Stimulated activated naive CD8-positive, alpha-beta T cell treated with anti-CD3 and anti-CD28 coated beads, Interleukin-15, amount 100 ng/mL, for 72 hours (primary cell): ENCODE results near the gene GABRG3.

Experiments
- ATAC-seq: fragments of 150-1000 bp; cut with Tn5 transposase; 2 replicates; pipeline ENCODE4 v1.10.0; 2021; ENCODE audit warnings: mild to moderate bottlenecking, moderate library complexity
- DNase-seq, 2 donors: peaks; one replicate each; pipeline ENCODE4 v3.0.0; 2021 to 2022
- H3K27ac Mint-ChIP-seq, 2 donors: one replicate each; pipeline ENCODE4 v1.8.0; 2022; ENCODE audit warnings: mild to moderate bottlenecking in 2 of 2, mixed read lengths in 2 of 2, moderate library complexity in 2 of 2
- H3K27me3 Mint-ChIP-seq: one replicate; pipeline ENCODE4 v1.8.0; 2022; ENCODE audit warnings: mixed read lengths
- H3K4me1 Mint-ChIP-seq: one replicate; pipeline ENCODE4 v1.8.0; 2022; ENCODE audit warnings: mild to moderate bottlenecking, mixed read lengths
- H3K4me3 Mint-ChIP-seq, 2 donors: one replicate each; pipeline ENCODE4 v1.8.0; 2022; ENCODE audit warnings: mild to moderate bottlenecking in 2 of 2, mixed read lengths in 2 of 2, moderate library complexity in 1 of 2
- H3K9me3 Mint-ChIP-seq, 2 donors: one replicate each; pipeline ENCODE4 v1.8.0; 2022; ENCODE audit warnings: mixed read lengths in 2 of 2

GABRG3 gene

DNA sequence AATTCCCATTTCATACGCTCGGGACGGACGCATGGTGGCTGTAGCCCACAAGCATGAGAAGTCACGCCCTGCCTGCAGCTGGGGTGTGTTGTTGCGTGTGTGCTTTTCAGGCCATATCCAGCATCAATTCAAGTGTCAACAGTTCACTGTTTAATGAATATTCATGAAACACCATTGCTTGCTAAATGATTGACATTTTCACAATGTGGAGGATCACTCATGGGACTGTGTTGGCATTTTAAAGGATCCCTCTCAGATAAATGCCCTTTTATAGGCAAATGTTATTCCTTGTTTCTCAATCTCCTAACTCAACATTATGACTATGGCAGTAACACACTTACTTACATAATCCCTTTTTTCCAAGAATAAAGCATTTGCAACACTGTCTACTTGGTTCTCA, 511.3 kb downstream of the GABRG3 start:
- H3K4me1 Mint-ChIP-seq, result no peaks in the 10 kb centered on the region
- H3K4me3 Mint-ChIP-seq, result no peak overlapping the region
- H3K27ac Mint-ChIP-seq, result no peak overlapping the region
- no peaks in the 10 kb centered on the region for H3K27me3 Mint-ChIP-seq
- ATAC-seq (no peak), DNase-seq (no peak)
- peaks cover 0 to 8% of the 10 kb centered on the region in 2 donors for H3K9me3 Mint-ChIP-seq

DNA sequence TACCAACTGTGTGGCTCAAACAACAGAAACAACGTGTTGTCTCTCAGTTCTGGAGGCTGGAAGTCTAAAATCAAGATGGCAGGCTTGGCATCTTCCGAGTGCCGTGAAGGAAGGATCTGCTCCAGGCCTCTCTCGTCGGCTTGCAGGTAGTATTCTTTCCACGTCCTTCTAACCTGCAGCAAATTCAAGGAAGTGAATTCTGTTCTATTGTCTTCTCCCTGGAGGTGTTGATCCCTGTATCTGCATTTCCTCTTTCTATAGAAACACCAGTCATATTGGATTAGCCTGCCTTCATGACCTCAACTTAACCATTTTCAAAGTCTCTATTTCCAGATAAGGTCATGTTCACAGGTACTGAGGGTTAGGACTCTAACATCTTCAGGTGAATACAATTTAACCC, 512.1 kb downstream of the GABRG3 start:
- Mint-ChIP-seq H3K27ac (no peak overlapping the region), H3K9me3 (peaks cover 0 to 8% of the 10 kb centered on the region in 2 donors), H3K4me3 (no peak overlapping the region), H3K4me1 (no peaks in the 10 kb centered on the region), H3K27me3 (no peaks in the 10 kb centered on the region)
- ATAC-seq (no peak), DNase-seq (no peak)

DNA sequence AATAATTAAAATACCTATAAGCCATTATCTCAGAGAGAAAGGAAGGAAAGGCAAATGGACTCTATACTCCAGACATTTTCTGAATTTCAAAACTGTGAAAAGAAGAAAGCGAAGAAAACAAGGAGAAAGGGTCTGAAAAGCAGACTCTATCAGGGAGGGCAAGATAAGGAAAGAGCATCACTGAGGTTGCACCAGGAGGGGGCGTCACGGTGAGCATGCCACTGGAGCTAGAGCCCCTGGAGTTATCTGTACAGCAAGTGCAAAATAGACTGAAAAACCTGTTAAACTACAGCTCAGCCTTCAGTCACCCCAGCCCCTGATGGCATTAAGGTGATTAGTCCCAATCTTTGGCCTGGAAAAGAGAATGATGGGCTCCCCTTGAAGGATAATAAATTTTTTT, 514.3 kb downstream of the GABRG3 start:
- H3K27me3 Mint-ChIP-seq, result no peaks in the 10 kb centered on the region
- no peak overlapping the region for H3K27ac Mint-ChIP-seq
- DNase-seq (no peak), ATAC-seq (no peak)
- H3K9me3 Mint-ChIP-seq, result peaks cover 0 to 17% of the 10 kb centered on the region in 2 donors
- no peaks in the 10 kb centered on the region for H3K4me1 Mint-ChIP-seq
- H3K4me3 Mint-ChIP-seq, result no peak overlapping the region

DNA sequence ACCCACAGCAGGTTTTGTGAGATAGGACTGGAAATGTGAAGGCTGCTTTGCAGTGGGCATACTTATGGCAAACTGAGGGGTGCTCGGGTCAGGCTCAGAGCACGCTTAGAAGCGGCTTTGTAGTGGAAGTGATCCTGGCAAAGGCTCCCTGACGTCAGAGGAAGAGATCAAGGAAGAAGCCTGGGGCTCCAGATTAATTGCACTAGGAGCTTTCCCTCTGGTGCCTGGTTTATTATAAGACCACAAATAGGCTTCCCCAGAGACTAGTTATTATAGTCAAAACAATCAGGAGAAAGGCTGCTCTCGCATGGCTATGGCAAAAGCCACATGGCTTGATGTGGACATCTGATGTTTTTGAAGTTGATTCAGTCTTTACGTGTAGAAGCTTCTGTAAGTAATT, 515.1 kb downstream of the GABRG3 start:
- ATAC-seq (no peak), DNase-seq (no peak)
- no peaks in the 10 kb centered on the region for H3K27me3 Mint-ChIP-seq
- H3K4me1 Mint-ChIP-seq, result no peaks in the 10 kb centered on the region
- peaks cover 0 to 17% of the 10 kb centered on the region in 2 donors for H3K9me3 Mint-ChIP-seq
- H3K4me3 Mint-ChIP-seq, result no peak overlapping the region
- no peak overlapping the region for H3K27ac Mint-ChIP-seq

DNA sequence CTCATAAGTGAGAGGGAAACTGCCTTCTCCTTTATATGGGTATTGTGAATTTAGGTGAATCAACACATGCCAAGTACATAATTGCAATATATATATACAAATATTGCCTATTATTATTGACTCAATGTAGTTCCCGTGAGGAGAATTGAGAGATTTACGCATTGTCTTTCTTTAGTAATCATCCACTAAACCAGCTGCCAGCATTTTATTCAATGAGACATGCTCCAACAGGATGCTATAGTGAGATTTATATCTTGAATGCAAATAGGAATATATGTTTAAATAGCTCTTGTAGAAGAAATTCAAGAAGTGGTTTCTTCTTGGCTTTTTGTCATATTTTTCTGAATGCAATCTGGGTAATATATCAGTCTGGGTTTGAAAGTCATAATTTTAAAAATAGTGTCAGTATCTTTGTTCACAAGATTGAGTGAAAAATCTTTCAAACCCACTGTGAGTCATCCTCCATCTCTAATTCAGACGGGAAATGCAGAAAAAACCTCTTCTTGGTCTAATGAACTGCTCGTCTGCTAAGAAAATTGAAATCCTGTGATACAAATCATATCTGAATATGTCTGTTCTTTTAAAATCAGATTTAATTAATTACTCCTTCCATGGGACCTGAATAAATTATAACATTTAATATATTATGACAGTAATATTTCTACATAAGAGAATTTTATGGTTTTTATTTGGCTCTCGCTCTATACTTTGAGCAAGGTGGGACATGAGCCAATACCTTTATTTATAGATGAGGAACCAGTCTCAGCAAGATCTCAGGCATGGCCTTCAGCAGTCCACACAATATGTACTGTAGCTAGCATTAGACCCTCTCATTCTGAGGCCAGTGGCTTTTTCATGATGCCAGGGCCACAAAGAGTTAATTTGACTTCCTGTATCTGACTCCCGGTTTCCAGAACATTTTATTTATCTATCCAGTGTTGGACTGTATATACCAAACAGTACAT, 516.0 kb downstream of the GABRG3 start:
- Mint-ChIP-seq H3K4me3 (no peak overlapping the region), H3K4me1 (no peaks in the 10 kb centered on the region), H3K27me3 (no peaks in the 10 kb centered on the region), H3K27ac (no peak overlapping the region), H3K9me3 (peaks cover 0 to 17% of the 10 kb centered on the region in 2 donors)
- ATAC-seq, result no peak
- no peak for DNase-seq

DNA sequence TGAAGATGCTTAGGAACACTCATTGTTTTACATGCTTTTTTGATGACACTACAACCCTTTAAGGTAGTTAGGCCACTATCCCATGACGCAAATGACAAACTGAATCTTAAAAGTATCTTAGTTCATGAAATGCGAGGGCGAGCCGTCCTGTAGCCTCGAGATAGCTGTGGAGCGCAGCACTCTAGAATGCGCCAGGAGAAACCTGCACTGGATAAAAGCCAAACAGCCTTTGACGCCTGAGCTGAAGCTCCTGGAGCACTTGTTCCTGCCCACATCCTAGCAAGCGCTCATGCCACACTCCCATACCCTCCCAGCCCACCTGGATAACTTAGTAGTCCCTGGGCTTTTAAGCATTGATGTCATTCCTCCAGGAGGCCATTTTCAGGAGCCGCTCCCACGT, 516.9 kb downstream of the GABRG3 start:
- no peak overlapping the region for H3K4me3 Mint-ChIP-seq
- H3K4me1 Mint-ChIP-seq, result no peaks in the 10 kb centered on the region
- H3K9me3 Mint-ChIP-seq, result peaks cover 0 to 16% of the 10 kb centered on the region in 2 donors
- no peak for DNase-seq
- no peak overlapping the region for H3K27ac Mint-ChIP-seq
- no peaks in the 10 kb centered on the region for H3K27me3 Mint-ChIP-seq
- ATAC-seq, result no peak

DNA sequence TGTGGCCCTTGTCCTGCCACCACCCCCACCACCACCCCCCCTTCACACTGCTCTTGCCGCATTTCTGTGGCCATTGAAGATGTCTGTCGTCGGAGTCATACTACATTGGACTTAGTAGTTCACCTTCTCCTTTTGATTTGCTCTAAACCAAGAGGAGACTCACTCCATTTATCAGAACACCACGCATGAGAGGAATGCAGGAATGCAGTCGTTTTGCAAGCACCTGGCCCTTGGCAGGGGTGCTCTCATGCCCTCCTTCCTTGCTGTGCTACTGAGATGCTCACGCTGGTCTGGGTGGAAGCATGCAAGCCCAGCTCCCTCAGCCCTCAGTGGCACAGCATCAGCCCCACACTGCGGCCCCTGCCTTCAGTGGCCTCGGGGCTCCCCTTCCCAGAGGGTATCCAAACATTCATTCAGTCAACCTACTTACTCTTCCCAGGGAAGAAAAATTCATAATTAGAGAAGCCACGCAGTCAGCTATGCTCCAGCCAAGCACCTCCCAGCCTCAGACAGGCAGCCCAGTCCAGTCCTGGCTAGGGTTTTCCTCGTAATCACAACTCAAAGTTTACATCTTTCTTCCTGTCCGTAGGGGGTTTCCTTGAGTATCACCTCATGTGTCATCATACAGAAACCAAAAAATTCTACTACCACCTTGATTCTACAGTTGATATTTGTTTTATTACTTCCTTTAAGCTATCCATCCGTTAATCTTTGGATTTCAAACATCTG, 520.0 kb downstream of the GABRG3 start:
- H3K4me1 Mint-ChIP-seq, result no peaks in the 10 kb centered on the region
- DNase-seq (no peak), ATAC-seq (no peak)
- H3K9me3 Mint-ChIP-seq, result peaks cover 0 to 16% of the 10 kb centered on the region in 2 donors
- no peaks in the 10 kb centered on the region for H3K27me3 Mint-ChIP-seq
- no peak overlapping the region for H3K4me3 Mint-ChIP-seq
- H3K27ac Mint-ChIP-seq, result no peak overlapping the region

DNA sequence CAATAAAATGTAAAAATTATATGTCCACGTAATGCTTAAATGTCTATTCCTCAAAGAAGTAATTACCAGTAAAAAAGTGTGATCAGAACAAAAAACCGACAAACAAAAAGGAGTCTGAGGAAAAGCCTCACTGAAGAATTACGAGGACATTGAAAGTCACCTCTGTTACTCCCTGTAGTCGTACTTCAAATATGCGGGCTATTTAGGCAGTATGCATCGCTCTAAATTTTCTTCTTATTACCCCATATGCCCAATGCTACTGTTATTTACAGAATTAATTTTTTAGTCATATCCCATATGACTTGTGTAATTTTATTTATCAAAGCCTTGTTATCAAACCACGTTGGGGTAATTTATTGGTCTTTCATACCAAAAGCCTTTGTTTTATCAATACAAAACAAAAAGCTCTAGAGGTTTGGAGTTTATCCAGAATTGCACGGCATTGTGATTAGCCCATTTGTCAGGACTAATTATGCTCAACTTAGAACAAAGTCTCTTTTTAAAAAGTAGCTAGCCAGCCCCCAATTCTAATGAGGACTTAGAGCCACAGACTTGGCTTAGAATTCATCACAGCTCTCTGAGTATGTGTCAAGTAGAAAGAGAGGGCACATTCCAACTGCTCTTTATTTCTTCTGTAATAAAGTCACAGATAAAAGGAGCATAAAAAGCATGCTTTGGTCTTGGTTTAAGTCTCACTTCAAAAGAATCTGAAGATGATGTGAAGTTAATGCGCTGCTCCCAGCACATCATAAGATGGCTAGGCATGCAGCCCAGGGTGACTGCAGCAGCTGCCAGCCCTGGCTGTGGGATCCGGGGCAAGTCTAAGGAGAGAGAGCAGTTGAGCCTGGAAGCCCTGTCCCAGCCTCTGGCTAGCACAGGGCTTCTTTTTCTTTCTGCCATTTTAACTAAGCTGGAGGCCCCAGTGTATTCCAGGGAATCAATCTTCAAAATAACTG, 521.0 kb downstream of the GABRG3 start:
- Mint-ChIP-seq H3K27me3 (no peaks in the 10 kb centered on the region), H3K27ac (no peak overlapping the region), H3K4me1 (no peaks in the 10 kb centered on the region), H3K9me3 (peaks cover 0 to 16% of the 10 kb centered on the region in 2 donors), H3K4me3 (no peak overlapping the region)
- DNase-seq (no peak), ATAC-seq (no peak)

DNA sequence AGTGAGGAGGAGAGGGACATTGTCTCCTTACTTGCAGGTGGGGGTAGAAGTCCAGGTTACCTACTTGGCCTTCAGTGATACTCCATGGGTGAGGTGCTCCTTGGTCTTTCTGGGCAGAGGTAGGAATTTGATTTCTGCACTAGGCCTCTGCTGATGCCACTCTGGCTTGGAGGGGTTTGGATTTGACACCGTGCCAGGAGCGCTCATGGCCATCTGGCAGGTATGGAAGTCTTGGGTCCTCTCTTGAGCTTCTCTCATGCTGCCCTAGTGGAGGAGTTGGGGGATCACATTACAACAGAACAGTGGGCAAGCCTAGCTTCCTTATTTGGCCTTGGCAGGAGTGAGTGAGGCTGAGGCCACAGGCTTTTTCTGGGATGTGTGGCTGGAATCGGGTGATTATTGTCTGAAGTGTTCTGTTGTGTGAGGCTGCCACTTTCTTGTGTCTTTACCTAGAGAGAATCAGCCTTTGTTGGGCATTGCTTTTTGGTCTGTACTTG, 525.0 kb downstream of the GABRG3 start:
- no peaks in the 10 kb centered on the region for H3K27me3 Mint-ChIP-seq
- H3K4me1 Mint-ChIP-seq, result no peaks in the 10 kb centered on the region
- peaks cover 0 to 14% of the 10 kb centered on the region in 2 donors for H3K9me3 Mint-ChIP-seq
- no peak overlapping the region for H3K4me3 Mint-ChIP-seq
- ATAC-seq (no peak), DNase-seq (no peak)
- no peak overlapping the region for H3K27ac Mint-ChIP-seq

DNA sequence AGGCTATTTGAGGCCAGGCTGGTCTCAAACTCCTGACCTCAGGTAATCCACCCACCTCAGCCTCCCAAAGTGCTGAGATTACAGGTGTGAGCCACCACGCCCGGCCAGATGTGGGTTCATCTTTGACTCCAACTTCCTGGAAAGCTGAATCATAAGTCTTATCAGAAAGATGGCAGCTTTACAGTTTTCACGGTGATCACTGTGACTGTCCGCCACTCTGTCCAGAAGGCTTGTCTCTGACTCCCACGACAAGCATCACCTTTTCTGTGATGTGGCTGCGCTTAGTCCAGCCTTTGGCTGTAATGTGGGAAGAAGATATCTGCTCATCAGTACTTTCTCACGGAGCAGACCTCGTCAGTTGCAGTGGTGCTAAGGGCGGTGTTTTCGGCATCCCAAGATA, 527.7 kb downstream of the GABRG3 start:
- Mint-ChIP-seq H3K4me3 (no peak overlapping the region), H3K9me3 (peaks cover 0 to 14% of the 10 kb centered on the region in 2 donors), H3K27me3 (no peaks in the 10 kb centered on the region), H3K4me1 (no peaks in the 10 kb centered on the region), H3K27ac (no peak overlapping the region)
- no peak for ATAC-seq
- no peak for DNase-seq

DNA sequence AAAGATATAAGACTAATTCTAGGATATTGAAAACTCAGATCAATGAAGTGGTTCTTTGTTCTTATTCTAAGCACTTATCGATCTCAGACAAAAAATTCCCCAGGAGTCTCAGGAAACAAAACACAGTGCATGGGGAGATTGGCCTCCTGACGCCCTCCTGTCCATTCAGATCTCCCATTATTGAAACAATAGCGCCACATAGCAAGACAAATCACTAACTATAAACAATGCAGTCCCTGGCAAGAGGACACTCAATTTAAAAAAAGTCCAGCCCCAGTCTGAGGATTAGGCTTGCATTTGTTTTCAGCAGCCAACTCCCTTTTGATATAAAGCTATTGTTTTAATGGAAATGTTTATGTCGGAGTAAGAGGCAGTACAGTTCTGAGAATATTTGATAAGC, 528.2 kb downstream of the GABRG3 start:
- ATAC-seq (no peak), DNase-seq (no peak)
- Mint-ChIP-seq H3K27ac (no peak overlapping the region), H3K4me1 (no peaks in the 10 kb centered on the region), H3K27me3 (no peaks in the 10 kb centered on the region), H3K9me3 (peaks cover 0 to 14% of the 10 kb centered on the region in 2 donors), H3K4me3 (no peak overlapping the region)

DNA sequence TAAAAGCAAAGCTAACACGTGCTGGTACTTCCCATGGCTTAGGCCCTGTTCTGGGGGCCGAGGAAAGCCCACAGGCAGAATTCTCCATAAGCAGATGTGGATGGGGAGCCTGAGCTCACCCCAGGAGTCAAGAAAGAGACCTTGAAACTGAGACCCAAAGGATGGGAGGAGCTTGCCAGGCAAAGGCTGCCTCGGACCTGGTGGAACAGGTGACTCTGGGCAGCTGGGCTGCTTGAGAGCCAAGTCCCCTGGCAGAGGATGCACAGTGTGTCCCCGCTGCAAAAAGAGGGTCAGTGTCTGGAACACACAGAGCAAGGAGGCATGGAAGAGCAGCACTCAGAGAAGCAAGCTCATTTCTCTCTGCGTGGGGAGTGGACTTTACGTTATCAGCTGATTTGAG, 528.7 kb downstream of the GABRG3 start:
- H3K4me3 Mint-ChIP-seq, result no peak overlapping the region
- no peak for ATAC-seq
- peaks cover 0 to 11% of the 10 kb centered on the region in 2 donors for H3K9me3 Mint-ChIP-seq
- no peak for DNase-seq
- H3K27me3 Mint-ChIP-seq, result no peaks in the 10 kb centered on the region
- H3K27ac Mint-ChIP-seq, result no peak overlapping the region
- H3K4me1 Mint-ChIP-seq, result no peaks in the 10 kb centered on the region

DNA sequence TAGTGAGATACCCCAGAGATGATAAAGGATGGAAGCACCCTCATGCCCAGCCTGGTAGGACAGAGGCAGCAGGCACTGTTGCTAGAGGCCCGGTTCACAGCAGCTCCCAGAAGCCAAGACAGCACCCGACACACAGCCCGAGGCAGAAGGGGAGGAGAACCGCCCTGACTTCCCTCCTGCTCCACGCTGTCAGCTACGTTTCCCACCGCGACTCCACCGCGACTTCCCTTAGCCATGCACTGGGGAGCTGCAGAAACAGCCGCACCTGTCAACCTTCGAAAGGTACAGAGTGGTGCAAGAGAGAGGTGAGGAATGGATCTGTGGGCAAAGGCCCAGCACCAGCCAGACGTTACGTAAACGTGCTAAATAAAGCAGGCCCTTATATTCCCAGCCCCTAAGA, 529.2 kb downstream of the GABRG3 start:
- DNase-seq (no peak), ATAC-seq (no peak)
- Mint-ChIP-seq H3K4me1 (no peaks in the 10 kb centered on the region), H3K4me3 (no peak overlapping the region), H3K9me3 (peaks cover 0 to 7% of the 10 kb centered on the region in 2 donors), H3K27ac (no peak overlapping the region), H3K27me3 (no peaks in the 10 kb centered on the region)

DNA sequence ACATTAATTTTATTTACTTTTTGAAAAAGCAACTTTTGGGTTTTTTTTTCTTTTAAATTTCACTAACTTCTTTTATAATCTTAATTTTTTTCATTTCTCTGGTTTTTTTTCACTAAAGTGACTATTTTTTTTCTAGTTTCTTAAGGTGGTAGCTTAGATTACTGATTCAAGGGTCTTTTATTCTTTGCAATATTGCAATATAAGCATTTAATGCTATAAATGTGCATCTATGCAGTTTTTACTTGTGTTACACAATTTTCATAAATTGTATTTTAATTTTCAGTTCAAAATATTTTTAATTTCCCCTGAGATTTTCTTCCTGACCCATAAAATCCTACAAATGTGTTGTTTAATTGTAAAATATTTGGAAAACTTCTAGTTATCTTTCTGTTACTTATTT, 535.8 kb downstream of the GABRG3 start:
- Mint-ChIP-seq H3K27me3 (no peaks in the 10 kb centered on the region), H3K4me3 (no peak overlapping the region), H3K9me3 (peaks cover 11 to 23% of the 10 kb centered on the region in 2 donors), H3K4me1 (no peaks in the 10 kb centered on the region), H3K27ac (no peak overlapping the region)
- DNase-seq, result no peak
- no peak for ATAC-seq

DNA sequence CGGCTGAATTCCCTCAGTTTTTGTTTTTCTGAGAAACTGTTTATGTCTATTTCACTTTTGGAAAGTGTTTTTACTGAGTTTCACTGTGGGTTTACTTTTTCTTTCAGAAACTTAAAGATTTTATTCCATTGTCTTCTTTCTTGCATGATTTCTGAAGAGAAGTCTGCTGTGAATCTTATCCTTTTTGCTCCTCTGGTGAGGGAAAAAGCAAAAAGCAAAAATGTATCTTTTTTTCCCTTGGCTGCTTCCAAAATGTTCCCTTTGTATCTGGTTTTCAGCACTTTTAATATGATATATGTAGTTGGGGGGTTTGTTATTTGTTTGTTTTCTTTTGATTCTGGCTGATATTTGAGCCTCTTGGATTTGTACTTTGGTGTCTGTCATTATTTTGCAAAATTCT, 538.0 kb downstream of the GABRG3 start:
- Mint-ChIP-seq H3K9me3 (peaks cover 17 to 37% of the 10 kb centered on the region in 2 donors), H3K27me3 (no peaks in the 10 kb centered on the region), H3K27ac (no peak overlapping the region), H3K4me3 (no peak overlapping the region), H3K4me1 (no peaks in the 10 kb centered on the region)
- DNase-seq (no peak), ATAC-seq (no peak)
